NCI-H82 (cell line): ENCODE results near the gene PJA2.

Experiments used
- DNase-seq: peaks from one replicate; lab custom pipeline; 2025; lab: John Stamatoyannopoulos, UW

The PJA2 gene

GRCh38 chr5:109408991-109409843 is 557 bp downstream of the PJA2 start:
- peak; percentile 70 for DNase-seq

- DNase-seq = peak; percentile 0
These were observed 1.9 kb downstream of the PJA2 start for GRCh38 chr5:109407913-109408312.

- DNase-seq = no peak
These were observed 3.1 kb downstream of the PJA2 start for GRCh38 chr5:109406719-109407118.

GRCh38 chr5:109404428-109404960 is 5.3 kb downstream of the PJA2 start:
- no peak for DNase-seq

- no peak for DNase-seq
These were observed 6.3 kb downstream of the PJA2 start for GRCh38 chr5:109403469-109403868.

GRCh38 chr5:109399092-109399759 is 10.5 kb downstream of the PJA2 start:
- no peak for DNase-seq

- DNase-seq = no peak
These were observed 12.8 kb downstream of the PJA2 start for GRCh38 chr5:109396965-109397364.

- DNase-seq = no peak
These were observed 15.0 kb downstream of the PJA2 start for GRCh38 chr5:109394806-109395205.

GRCh38 chr5:109390188-109390587 is 19.6 kb downstream of the PJA2 start:
- DNase-seq = no peak

GRCh38 chr5:109388407-109388806 is 21.4 kb downstream of the PJA2 start:
- DNase-seq = no peak

- no peak for DNase-seq
These were observed 22.3 kb downstream of the PJA2 start for GRCh38 chr5:109387408-109387974.

- no peak for DNase-seq
These were observed 31.7 kb downstream of the PJA2 start for GRCh38 chr5:109378095-109378494.

- DNase-seq = no peak
These were observed 35.1 kb downstream of the PJA2 start for GRCh38 chr5:109374625-109375024.

- no peak for DNase-seq
These were observed 35.8 kb downstream of the PJA2 start for GRCh38 chr5:109373932-109374331.

- no peak for DNase-seq
These were observed 39.4 kb downstream of the PJA2 start for GRCh38 chr5:109370343-109370742.

GRCh38 chr5:109365653-109366052 is 44.1 kb downstream of the PJA2 start:
- no peak for DNase-seq

- DNase-seq = no peak
These were observed 44.8 kb downstream of the PJA2 start for GRCh38 chr5:109364977-109365376.

GRCh38 chr5:109359642-109360041 is 50.1 kb downstream of the PJA2 start:
- DNase-seq = no peak

- no peak for DNase-seq
These were observed 52.0 kb downstream of the PJA2 start for GRCh38 chr5:109357807-109358206.

- DNase-seq = no peak
These were observed 55.0 kb downstream of the PJA2 start for GRCh38 chr5:109354761-109355160.

GRCh38 chr5:109351988-109352864 is 57.5 kb downstream of the PJA2 start:
- DNase-seq = no peak
